22Rv1 (cell line): Measurements from ENCODE around the gene HDGFL2.

ENCODE experiments used
- H3K27ac ChIP-seq: fragments of 450-650 bp; 2 replicates; pipeline ENCODE4 v1.5.1; 2017
- CTCF ChIP-seq: fragments of 450-650 bp; IDR thresholded peaks from 2 replicates; pipeline ENCODE4 v1.5.1; 2017; ENCODE audit warnings: mild to moderate bottlenecking
- ZFX ChIP-seq: fragments of 450-650 bp; IDR thresholded peaks from 2 replicates; pipeline ENCODE4 v1.6.1; 2017; ENCODE audit warnings: antibody characterized with exemption, borderline replicate concordance

Gene HDGFL2

GRCh38 chr19:4502282-4503131, 30.4 kb downstream of the HDGFL2 start:
- no peak overlapping the region for H3K27ac ChIP-seq
- TF ChIP-seq CTCF (no peak), ZFX (no peak)

GRCh38 chr19:4503132-4503824, 31.2 kb downstream of the HDGFL2 start:
- TF ChIP-seq CTCF (no peak), ZFX (no peak)
- H3K27ac ChIP-seq = no peak overlapping the region

GRCh38 chr19:4503825-4504170, 31.7 kb downstream of the HDGFL2 start:
- no peak for TF ChIP-seq ZFX
- no peak for TF ChIP-seq CTCF
- H3K27ac ChIP-seq = no peak overlapping the region

GRCh38 chr19:4504297-4504701, 32.2 kb downstream of the HDGFL2 start:
- TF ChIP-seq CTCF = no peak
- no peak for TF ChIP-seq ZFX
- no peak overlapping the region for H3K27ac ChIP-seq

- TF ChIP-seq ZFX (no peak), CTCF (no peak)
- H3K27ac ChIP-seq = no peak overlapping the region
These were observed 32.9 kb downstream of the HDGFL2 start for GRCh38 chr19:4504891-4505569.

GRCh38 chr19:4505570-4506448, 33.7 kb downstream of the HDGFL2 start:
- no peak for TF ChIP-seq CTCF
- TF ChIP-seq ZFX = no peak
- no peak overlapping the region for H3K27ac ChIP-seq
